Right atrium auricular region (tissue), 2 donors: ENCODE measurements around the gene CNP. TPM values are rescaled to one million over a fixed set of nuclear protein-coding genes. Genes with fewer than 3 reads are reported as not detected.
A peak's percentile ranks its signal among the peaks of the same experiment; 100 is the strongest.

Experiments
- DNase-seq: peaks from one replicate; pipeline ENCODE4 v3.0.0-alpha.2; 2019; ENCODE audit warnings: low spot score
- H3K27ac ChIP-seq, 2 donors: fragments of 200-600 bp; sonication (generic); 1 replicate in 1 of 2; 2 replicates in 1 of 2; pipeline ENCODE4 v1.5.1; 2016 to 2019
- H3K27me3 ChIP-seq, 2 donors: fragments of 200-600 bp; sonication (generic); one replicate each; pipeline versions ENCODE4 v1.5.1 to v1.6.0; 2017 to 2019
- H3K36me3 ChIP-seq: fragments of 200-600 bp; sonication (generic); one replicate; pipeline ENCODE4 v1.5.1; 2016
- H3K4me1 ChIP-seq, 2 donors: fragments of 200-600 bp; sonication (generic); one replicate each; pipeline versions ENCODE4 v1.5.1 to v1.6.0; 2017 to 2019
- H3K4me3 ChIP-seq, 2 donors: fragments of 200-600 bp; sonication (generic); 1 replicate in 1 of 2; 2 replicates in 1 of 2; pipeline ENCODE4 v1.5.1; 2017 to 2019; ENCODE audit warnings: mild to moderate bottlenecking in 1 of 2, moderate library complexity in 1 of 2
- H3K9me3 ChIP-seq, 2 donors: fragments of 200-600 bp; sonication (generic); one replicate each; pipeline ENCODE4 v1.5.1; 2019
- CTCF ChIP-seq, 2 donors: fragments of 200-600 bp; sonication (generic); IDR thresholded peaks; one replicate each; pipeline ENCODE4 v1.5.1; 2019; ENCODE audit warnings: antibody characterized with exemption in 2 of 2
- total RNA-seq, 2 donors: library from RNA; depleted of rRNA; stranded (reverse); fragments of >200 nt; gene quantifications; one replicate each; pipeline ENCODE4 v1.1.0, GENCODE V29; 2016

CNP gene
- total RNA-seq, 2 donors from 2014 or later: 23.1 to 29.5 TPM

DNA sequence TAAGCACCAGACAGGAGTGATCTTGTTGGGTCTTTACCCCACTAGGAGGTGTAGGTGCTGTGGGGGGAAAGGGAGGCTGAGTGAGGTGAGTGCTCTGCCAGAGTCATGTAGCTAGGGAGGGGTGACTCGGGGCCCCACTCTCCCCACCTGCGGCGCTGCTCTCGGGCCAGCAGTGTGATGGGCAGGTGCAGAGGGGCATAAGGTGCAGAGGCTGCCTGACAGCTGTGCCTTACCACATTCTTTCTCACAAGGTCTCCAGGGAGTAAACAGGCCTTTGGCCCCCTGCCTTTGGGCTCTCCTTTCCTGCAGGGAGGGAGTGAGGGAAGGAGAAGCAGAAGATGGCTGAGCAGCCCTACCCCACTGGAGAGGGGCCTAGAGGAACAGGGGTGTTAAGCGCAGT lies 4.5 kb upstream of the CNP start:
- H3K27me3 ChIP-seq: no peaks in the 10 kb centered on the region
- DNase-seq: no peak
- no peak for TF ChIP-seq CTCF (IDR thresholded peaks at IDR 0.05)
- H3K36me3 ChIP-seq: no peaks in the 10 kb centered on the region
- H3K9me3 ChIP-seq: no peaks in the 10 kb centered on the region
- H3K4me1 ChIP-seq: peaks cover 0 to 15% of the 10 kb centered on the region in 2 donors
- no peak overlapping the region for H3K4me3 ChIP-seq
- no peak overlapping the region for H3K27ac ChIP-seq

DNA sequence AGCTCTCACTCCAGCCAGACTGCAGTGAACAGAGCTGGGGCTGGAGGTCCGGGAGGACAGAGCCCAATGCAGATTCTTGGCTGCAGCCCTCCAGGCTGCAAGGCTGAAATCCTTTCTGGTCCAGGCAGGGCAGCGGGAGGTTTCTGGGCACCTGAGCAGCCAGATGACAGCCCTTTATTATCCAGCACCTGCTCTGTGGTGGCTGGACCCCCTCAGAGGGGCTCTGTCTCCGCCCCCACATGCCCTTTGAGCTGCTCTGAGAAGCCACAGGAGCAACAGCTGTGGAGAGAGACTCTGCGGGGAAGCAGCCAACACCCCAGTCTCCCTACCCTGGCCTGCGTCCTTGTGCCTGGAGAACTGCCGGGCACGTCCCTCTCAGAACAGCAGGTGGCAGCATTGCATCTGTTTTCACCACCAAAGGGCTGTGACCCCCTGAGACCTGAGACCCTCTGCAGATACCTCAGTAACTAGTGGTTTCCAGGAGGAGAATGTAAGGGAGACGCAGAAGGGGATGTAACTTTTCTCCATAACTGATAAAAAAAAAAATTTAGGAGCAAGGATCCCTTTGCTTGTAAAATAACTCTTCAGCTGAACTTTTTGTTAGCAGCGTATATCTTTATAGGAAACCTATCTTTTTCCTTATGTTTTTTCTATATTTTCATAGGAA lies 3.7 kb upstream of the CNP start:
- Histone ChIP-seq H3K4me1 (peaks cover 0 to 23% of the 10 kb centered on the region in 2 donors), H3K4me3 (no peak overlapping the region), H3K27ac (no peak overlapping the region), H3K36me3 (no peaks in the 10 kb centered on the region), H3K27me3 (no peaks in the 10 kb centered on the region), H3K9me3 (no peaks in the 10 kb centered on the region)
- peak; percentile 70 to 88 for TF ChIP-seq CTCF (IDR thresholded peaks at IDR 0.05)
- DNase-seq: peak; percentile 83

- TF ChIP-seq CTCF (IDR thresholded peaks at IDR 0.05): no peak
- no peaks in the 10 kb centered on the region for H3K27me3 ChIP-seq
- no peaks in the 10 kb centered on the region for H3K9me3 ChIP-seq
These were observed 717 bp upstream of the CNP start for GRCh38 chr17:41965694-41966462.

DNA sequence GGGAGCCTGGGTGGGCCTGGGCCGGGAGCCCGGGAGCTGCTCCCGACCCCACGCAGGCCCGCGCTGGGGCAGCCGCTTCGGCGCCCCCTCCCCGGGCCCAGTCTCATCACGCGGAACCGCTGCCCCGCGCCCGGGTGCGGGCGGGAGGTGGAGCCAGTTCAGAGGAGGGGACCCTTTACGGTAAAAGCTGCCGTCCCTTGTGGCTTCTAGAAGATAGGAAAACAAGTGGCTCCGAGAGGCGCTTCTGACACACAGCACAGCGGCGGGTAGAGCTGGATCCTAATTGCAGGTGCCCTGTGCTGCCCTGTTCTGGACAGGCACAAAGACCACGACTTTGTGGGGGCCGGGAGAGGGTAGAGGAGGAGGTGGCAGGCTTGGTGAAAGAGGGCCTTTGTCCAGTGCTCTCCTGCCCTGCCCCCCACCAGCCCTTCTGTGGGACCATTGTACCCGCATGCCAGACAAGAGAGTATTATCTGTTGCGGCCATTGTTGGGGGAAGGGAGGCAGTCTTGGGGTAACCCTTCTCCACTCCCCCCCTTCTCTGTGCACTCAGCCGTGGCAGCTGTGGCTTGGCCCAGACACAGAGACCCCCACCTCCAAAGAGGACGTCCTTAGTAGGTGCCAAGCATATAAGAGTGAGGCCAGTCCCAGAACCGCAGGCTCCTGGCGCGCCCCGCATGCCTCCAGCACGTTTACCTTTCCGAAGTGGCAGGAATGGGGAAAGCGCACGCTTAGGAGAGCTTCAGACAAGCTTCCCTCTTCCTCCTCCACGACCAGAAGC lies 736 bp downstream of the CNP start:
- Histone ChIP-seq H3K9me3 (no peaks in the 10 kb centered on the region), H3K27ac (peak overlapping the region; percentile 83 to 91), H3K27me3 (no peaks in the 10 kb centered on the region), H3K4me1 (peaks cover 0 to 30% of the 10 kb centered on the region in 2 donors), H3K4me3 (peak overlapping the region; percentile 71 to 99), H3K36me3 (peaks cover 10% of the 10 kb centered on the region)
- no peak for TF ChIP-seq CTCF (IDR thresholded peaks at IDR 0.05)
- no peak for DNase-seq

More at GRCh38 chr17:41965694-41966462, 717 bp upstream of the CNP start:
- Histone ChIP-seq H3K4me3 (peak overlapping the region; percentile 71 to 99), H3K36me3 (no peaks in the 10 kb centered on the region), H3K27ac (peak overlapping the region; percentile 83 to 91), H3K4me1 (peaks cover 0 to 26% of the 10 kb centered on the region in 2 donors)
- DNase-seq: peak; percentile 67

GRCh38 chr17:41967921-41968578 lies 1.5 kb downstream of the CNP start:
- Histone ChIP-seq H3K36me3 (peaks cover 17% of the 10 kb centered on the region), H3K4me1 (peaks cover 0 to 32% of the 10 kb centered on the region in 2 donors), H3K4me3 (peak overlapping the region; percentile 71 to 99), H3K27ac (peak overlapping the region in 1 of 2 donors; percentile 83), H3K27me3 (no peaks in the 10 kb centered on the region), H3K9me3 (no peaks in the 10 kb centered on the region)
- no peak for TF ChIP-seq CTCF (IDR thresholded peaks at IDR 0.05)
- DNase-seq: no peak
